RPMI7951 (cell line): ENCODE results near the gene ISL2. TPM values are rescaled to one million over a fixed set of nuclear protein-coding genes. Genes with fewer than 3 reads are reported as not detected.
"Not testable (repeated sequence)": the region's sequence is repeated elsewhere in the genome, so short reads cannot be mapped to it uniquely, and the experiment has no call there.

Experiments used
- DNase-seq: peaks from one replicate; pipeline ENCODE4 v3.0.0-alpha.2; 2012; ENCODE audit warnings: low read depth
- total RNA-seq: library from RNA; depleted of rRNA; stranded (reverse); fragments of >200 nt; shearing (Covaris generic); gene quantifications from 2 replicates; pipeline ENCODE4 v1.2.3, GENCODE V29; 2014; rRNA removed

The ISL2 gene
- total RNA-seq, result 1.8 and 3.4 TPM in 2 replicates

DNA sequence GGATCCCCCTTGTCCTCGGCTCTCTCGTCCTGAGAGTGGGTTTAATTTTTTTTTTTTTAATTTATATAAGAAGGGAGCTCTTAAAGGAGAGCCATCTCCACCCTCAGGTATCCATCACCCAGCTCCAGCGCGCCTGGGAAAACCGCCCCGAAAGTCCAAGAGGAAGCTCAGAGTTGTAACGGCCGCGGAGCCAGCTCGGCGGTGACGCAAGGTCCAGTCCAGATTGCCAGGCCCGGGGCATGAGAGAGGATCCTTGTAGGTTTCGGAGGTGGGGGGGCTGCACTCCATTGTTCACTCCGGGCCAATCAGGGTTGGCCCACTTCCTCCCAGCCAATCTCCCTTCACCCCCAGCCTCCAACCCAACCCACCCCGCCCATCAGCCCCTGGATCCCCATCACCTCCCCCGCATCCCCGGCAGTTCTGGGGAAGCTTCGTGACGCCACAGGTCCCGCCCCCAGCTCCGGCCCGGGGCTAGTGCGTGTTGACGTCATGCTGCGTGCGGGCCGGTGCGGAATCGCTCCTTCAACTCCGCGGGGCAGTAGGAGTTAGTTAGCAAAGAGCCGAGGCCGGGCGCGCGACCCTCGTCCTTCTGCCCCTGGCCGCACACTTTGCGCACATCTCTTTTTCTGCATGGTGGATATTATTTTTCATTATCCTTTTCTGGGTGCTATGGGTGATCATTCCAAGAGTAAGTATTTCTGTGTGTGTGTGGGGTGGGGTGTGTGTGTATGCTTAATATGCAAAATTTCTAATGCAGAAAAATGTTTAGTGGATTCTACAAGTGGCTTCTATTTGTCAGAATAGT, at the start of gene ISL2:
ISL2 (plus strand) TSS at position 520 of the 805 bp plus-strand sequence; CDS start at position 631, 111 bp downstream.
- DNase-seq, result peak; percentile 98

DNA sequence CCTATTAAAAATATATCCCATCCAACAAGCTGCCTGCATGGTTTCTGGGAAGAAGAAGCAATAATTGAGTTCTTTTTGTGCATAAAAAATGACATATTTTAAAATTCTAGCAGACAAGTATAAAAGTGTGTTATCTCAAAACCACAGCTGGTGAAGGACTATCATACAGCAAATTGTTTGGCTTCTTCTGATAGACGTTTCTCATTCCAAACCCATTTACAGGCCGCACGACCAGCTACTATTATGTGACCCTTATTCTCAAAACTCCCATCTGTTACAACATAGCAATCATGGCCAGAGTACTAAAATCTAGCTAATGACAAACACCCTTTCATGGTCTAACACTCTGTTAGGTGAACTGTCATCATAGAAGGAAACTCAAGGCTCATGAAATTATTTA, 47.0 kb upstream of the ISL2 start:
- DNase-seq, result no peak

DNA sequence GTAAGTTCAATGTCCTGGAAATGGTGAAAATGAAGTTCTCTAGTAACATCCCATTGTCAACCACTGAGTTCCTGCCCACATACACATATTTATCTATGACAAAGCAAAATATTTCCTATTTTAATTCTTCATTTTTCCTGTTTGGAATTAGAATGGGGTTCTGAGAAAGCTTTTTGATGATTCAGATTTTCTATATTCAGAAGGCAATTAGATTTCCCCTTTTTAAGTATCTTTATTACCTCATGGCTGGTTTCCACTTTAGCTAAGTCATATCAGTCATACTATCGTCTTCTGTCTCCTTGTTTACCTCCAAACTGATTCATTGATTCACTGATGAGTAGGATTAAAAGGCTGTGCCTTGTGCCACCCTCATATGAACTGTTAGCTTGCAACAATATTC, 43.2 kb upstream of the ISL2 start:
- DNase-seq, result no peak

DNA sequence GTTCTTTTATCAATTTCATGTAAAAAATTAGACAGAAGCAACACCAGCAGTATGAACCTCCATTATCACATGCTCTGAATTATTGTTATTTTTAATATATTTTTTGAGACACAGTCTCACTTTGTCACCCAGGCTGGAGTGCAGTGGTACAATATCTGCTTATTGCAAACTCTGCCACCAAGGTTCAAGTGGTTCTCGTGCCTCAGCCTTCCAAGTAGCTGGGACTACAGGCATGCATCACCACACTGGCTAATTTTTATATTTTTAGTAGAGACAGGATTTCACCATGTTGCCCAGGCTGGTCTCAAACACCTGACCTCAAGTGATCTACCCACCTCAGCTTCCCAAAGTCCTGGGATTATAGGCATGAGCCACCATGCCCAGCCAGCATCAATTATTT, 42.1 kb upstream of the ISL2 start:
- not testable (repeated sequence) for DNase-seq

DNA sequence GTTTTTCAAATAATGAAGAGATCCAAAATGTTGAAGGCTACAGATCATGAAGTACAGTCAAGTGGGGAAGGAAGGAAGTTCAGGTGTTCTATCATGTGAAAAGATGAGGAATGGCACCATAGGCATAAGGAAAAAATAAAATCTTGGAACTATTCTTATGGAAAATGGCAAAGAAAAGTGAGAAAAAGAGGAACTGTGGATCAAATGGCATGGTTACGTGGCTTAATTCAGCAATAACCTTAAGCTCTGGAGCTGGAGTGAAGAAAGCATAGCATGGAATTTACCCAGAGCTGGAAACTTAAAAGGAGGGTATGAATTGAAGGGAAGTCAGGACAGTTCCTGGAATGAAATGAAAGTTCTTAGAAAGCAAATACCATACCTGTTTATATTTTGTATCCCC, 39.7 kb upstream of the ISL2 start:
- DNase-seq, result no peak

DNA sequence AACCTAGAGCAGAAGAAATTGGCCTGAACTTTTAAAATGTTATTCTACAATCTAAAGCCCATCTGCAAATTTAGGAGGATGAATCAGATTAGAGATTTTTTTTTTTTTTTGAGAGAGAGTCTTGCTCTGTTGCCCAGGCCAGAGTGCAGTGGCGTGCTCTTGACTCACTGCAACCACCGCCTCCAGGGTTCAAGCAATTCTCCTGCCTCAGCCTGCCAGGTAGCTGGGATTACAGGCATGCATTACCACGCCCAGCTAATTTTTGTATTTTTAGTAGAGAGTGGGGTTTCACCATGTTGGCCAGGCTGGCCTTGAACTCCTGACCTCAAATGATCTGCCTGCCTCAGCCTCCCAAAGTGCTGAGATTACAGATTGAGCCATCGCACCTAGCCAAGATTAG, 38.6 kb upstream of the ISL2 start:
- not testable (repeated sequence) for DNase-seq

DNA sequence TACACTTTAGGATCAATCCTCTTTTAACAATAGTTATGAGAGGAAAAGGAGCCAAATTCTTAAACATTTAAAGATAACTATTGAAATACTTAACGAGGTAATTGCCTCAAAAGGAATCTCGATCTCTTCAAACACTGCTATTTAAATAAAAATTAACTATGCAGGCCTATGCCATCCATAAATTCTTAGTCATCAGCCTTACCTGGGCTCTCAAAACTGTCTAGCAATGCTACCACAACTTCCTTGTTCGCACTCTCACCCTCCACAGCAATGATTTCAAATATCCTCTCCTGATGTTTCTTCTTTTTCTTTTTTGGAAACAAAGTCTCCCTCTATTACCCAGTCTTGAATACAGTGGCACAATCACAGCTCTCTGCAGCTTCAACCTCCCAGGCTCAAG, 37.6 kb upstream of the ISL2 start:
- DNase-seq, result no peak

DNA sequence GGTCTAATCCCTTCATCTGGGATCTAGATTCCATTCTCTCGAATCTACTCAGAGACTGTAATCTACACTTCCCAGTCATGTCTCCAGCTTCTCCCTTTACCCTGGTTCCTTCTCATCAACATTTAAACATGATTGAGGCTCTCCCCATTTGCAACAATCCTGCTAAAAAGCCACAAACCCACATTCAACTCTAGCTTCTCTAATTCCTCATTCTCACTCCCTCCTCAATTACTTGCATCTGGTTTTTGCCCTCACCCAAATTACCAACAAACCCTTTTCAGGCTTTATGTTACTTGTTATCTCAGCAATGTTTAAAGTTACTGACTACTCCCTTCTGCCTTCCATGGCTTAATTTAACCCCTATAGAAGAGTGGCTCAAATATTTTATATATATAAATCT, 36.8 kb upstream of the ISL2 start:
- DNase-seq, result no peak

DNA sequence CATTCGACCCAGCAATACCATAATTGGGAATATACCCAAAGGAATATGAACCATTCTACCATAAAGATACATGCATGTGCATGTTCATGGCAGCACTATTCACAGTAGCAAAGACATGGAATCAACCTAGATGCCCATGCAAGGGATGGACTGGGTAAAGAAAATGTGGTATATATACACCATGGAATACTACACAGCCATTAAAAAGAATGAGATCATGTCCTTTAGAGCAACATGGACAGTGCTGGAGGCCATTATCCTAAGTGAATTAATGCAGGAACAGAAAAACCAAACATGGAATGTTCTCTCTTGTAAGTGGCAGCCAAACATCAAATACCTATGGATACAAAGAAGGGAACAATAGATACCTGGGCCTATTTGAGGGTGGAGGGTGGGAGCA, 32.7 kb upstream of the ISL2 start:
- DNase-seq, result no peak

DNA sequence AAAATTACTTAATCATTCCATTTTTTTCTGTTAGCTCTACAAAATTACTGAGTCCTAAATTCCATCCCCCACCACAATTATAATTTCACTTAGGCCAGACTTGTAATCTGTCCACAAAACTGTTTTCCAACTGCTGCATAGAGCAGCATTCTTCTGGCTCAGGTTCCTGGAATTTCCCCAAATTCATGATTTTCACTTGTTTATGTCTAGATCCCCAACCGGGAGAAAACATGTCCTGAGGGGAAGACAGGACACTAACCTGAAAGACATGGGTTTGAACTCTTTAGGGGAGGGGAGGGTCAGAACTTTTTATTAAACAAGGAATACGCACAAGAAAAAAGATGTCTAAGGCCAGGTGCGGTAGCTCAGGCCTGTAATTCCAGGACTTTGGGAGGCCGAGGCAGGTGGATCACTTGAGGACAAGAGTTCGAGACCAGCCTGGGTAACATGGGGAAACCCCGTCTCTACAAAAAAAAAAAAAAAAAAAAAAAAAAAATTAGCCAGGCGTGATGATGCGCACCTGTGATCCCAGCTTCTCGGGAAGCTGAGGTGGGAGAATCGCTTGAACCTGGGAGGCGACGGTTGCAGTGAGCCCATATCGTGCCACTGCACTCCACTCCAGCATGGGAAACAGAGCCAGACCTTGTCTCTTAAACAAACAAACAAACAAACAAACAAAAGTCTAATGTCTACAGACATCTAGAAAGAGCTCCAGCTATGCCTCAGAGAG, 26.8 kb upstream of the ISL2 start:
- DNase-seq, result peak; percentile 39

DNA sequence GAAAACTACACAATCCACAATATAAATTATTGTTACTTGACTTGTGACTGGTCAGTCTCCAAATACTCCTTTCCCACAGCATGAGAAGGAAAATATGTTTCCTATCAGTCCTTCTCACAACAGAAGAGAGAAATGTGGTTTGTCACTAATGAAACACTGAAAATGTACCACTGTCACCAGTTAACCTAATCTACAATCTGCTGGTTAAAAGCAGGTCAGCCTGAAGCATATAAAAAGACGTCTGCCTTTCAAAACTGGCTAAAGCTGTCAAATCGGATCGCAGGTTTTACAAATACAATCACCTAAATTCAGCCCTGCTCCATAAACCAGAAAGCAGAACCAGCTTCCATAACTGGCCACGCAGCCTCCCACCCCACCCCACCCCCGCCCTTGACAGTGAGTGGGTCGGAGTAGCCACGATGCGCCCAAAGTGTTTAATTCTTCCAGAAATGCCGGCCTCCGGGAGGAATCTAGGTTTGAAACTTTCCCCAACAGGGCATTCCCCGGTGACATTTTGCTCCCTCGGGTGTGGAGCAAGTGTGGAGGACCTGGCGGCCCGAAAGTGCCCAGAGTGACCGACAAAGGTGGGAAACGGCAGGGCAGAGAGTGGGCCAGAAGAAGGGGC, 26.0 kb upstream of the ISL2 start:
- peak; percentile 21 for DNase-seq

DNA sequence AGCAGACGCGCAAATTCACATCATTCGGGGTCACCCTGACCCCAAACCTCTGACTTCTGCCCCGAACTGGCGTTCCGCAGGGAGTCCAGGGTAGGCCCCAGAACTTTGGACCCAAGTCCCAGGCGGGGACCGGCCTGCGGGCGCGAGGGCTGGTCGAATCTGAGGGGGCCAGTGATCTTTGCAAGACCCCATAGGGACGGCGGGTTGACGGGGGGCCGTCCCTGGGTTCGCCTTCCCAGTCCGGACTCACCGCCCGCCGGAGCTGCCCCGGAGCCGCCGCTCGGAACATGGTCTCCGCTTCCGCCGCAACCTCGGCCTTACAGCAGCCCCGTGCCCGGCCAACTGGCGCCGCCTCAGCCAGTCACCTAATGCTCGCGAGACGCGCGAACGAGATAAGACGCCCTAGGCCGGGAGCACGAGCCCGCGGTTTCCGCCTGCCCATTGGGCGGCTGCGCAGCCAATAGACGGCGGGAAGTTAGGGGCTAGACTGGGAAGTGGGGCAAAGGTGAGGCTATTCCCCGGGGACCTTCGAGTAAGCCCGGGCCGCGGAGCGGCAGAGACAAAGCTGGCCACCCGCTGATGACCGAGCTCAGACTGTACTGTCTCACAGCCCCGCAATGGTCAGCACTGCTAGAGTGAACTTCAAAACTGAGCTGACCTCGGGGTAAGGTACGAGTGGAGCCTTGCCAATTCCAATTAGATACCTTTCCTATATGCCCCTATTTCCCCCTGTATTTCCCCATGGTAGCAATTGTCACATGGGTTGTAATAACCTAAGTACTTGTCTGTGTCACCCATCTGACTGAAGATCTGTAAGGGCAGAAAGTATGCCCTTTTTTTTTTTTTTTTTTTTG, 25.2 kb upstream of the ISL2 start, which contains the start of gene ETFA:
ETFA (minus strand) TSS at position 370 of the 854 bp plus-strand sequence; CDS start at position 289, 81 bp downstream.
- DNase-seq, result peak; percentile 97

DNA sequence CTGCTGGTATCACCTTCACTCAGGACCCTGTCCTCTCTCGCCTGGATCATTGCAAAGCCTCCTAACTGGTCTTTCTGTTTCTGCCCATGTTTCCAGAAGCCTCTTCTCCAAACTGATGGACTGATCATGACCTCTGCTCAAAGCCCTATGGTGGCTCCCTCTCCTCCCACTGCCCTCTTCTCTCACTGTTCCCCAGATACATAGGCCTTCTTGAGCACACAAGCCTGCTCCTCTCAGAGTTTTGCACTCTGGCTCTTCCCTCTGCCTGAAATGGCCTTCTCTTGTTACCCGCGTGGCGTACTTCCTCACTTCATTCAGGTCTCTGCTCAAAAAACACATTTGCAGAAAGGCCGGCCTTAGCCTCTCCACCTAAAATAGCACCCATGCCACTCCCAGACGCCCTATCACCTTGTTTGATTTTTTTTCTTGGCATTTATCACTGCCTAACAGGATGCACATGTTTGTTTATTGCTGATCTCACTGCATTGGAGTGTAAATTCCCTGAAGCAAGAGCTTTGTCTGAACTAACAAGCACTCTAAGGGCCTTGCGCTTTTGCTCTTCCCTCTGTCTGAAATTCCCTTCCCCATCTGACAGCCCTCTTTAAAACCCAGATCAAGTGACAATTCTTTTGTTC, 23.9 kb upstream of the ISL2 start:
- peak; percentile 33 for DNase-seq

DNA sequence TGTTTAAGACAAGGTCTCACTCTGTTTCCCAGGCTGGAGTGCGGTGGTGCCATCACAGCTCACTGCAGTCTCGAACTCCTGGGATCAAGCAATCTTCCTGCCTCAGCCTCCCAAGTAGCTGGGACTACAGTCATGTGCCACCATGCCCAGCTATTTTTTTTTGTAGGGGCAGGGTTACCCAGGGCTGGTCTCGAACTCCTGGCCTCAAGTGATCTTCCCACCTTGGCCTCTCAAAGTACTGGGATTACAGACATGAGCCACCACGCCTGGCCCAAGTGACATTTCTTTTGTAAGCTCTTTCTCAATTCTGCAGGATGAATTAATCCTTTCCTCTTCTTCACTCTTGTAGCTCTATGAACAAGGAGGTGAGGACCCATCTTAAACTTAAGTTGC, 23.4 kb upstream of the ISL2 start:
- not testable (repeated sequence) for DNase-seq

DNA sequence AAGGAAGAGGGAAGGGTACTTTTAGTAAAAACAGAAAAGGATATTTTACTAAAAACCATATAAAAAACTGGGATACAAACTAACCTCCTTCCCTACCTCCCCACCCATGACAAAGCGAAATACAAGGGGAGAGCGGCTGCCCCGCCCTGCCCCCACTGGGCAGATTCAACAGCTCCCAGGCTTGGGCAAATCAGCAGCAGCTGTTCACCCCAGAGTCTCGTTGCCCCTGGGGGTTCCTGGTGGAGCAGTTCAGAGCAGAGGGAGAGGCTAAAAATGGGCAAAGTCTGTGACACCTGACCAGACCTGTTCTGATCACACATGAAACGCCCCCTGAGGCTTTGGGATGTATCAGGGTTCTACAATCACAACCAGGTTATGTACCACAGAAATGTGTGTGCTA, 22.8 kb upstream of the ISL2 start:
- DNase-seq, result no peak

DNA sequence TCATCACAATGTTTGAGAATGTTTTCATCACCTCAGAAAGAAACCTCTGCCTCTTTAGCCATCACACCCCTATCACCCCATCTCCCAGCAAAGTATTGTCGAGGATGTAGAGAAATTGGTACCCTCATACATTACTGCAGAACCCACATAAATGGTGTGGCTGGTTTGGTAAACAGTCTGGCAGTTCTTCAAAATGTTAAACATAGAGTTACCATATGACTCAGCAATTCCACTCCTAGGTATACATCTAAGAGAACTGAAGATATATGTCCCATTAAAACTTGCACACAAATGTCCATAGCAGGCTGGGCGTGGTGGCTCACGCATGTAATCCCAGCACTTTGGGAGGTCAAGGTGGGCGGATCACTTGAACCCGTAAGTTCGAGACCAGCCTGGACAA, 16.6 kb upstream of the ISL2 start:
- DNase-seq, result no peak

DNA sequence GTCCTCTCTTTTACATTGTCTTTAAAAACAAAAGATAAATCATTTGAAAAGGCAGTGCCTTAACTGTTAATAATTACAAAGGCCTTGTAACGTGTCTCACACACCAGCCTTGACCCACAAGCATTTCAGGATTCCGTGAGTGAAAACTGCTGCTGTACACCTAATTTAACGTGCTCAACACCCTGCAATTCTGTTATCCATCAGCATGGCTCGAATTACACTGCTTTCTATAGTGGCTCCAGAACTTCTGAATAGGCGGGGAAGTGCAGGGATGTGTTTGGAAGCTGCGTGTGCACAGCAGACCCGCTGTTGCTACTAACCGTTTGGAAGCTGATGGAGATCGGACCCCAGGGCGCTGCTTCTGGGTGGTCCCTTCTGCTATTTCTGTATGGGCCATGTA, 15.4 kb upstream of the ISL2 start:
- DNase-seq, result no peak

DNA sequence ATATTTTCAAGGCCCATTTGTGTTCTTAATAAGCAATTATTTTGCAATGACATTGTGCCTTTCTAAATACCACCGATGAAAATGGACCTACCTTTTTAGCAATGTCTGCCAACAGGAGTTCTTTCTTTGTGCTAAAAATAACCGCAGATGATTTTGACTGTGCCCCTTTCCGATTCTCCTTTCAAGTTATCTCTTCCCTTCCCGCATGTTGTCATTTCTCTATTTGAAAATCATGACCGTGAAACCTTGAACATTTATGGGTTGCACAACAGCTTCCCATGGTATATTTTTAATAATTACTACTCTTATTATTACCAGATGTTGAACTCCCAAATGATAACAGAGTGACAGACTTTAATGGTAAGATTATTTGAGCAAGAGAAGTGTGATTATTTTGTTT, 15.0 kb upstream of the ISL2 start:
- DNase-seq, result no peak

DNA sequence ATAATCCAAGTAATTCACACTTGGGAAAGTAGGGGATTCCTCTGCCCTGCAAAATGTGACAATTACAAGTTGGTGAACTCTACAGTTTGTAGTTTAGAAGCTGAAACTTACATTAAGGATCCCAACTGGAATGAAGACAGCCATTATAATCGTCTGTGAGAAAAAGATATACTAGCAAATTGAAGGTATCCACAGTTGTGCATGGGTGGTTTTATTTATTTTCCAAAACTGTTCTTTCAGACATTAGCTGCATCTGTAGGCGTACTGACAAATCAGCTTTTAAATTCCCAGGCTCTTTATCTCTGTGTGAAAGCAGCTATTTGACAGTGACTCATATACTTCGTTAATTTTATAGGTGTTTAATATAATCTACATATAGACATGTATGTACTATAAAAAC, 12.5 kb upstream of the ISL2 start:
- DNase-seq, result no peak

DNA sequence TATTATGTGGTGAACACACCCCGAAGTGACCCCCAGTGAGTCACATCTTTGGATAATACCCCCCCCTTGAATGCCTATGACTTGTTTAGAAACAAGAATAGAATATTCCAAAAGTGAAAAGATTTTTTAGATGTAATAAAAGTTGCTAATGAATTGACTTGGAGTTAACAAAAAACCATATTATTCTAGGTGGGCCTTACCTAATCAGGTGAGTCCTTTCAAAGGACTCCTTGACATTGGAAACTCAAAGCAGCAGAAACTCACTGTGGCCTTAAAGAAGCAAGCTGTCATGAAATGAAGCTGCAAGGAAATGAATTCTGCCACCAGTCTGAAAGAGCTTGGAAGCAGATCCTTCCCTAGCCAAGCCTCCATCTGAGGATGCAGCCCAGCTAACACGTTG, 10.9 kb upstream of the ISL2 start:
- no peak for DNase-seq
